ENCODE results near the gene CADM4. TPM values are rescaled to one million over a fixed set of nuclear protein-coding genes. Genes with fewer than 3 reads are reported as not detected.

CADM4 gene
- total and polyA plus RNA-seq, 2 of the 8 experiments (the other 6 are each of a cell fraction or from before 2014, with no cell fraction given): 13.5 to 25.0 TPM

DNA sequence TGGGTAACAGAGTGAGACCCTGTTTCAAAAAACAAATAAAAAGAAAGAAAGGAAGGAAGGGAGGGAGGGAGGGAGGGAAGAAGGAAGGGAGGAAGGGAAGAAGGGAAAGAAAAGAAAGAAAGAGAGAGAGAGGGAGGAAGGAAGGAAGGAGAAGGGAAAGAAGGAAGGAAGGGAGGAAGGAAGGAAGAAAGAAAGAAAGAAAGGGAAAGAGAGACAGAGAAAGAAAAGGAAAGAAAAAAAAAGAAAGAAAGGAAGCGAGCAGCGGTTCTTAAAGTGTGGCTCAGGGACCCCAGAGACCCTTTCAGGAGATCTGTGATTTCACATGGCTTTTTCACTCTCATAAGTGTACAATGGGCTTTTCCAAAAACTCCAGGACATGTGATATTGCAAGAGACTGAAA lies 9.9 kb upstream of the CADM4 start:
- H3K79me1 ChIP-seq (ENCODE audit: low read depth, low read length): no peaks in the 10 kb centered on the region
- no peak overlapping the region for H4K5ac ChIP-seq (ENCODE audit: insufficient read length, low read depth, low read length)
- FAIRE-seq (no peak), DNase-seq (ENCODE audit: low read depth in 1 of 2, low spot score in 2 of 2) (no peak)
- no peak overlapping the region for H2BK5ac ChIP-seq (ENCODE audit: low read depth, low read length)
- no peak overlapping the region for H3K9ac ChIP-seq (replicated peaks in 1 of 4; ENCODE audit: extremely low read depth in 1 of 4, low read depth in 3 of 4, low read length in 3 of 4)
- H3K27me3 ChIP-seq (replicated peaks in 1 of 4; ENCODE audit: control insufficient read depth in 3 of 4, extremely low read depth in 1 of 4, insufficient read depth in 3 of 4, low read length in 3 of 4): no peaks in the 10 kb centered on the region
- POLR2A ChIA-PET (ENCODE audit: partially characterized antibody): interaction anchor here (1.1 kb wide), 1 partner anchor 19 kb away, joined by 3 read pairs; no protein-coding TSS in a partner anchor
- H2BK120ac ChIP-seq (replicated peaks; ENCODE audit: low read depth, low read length): no peak overlapping the region
- no peaks in the 10 kb centered on the region; a peak in 1 of 4 replicates for H3K9me3 ChIP-seq (ENCODE audit: insufficient read depth in 2 of 2, low read depth in 1 of 2, low read length in 1 of 2)
- no peaks in the 10 kb centered on the region for H3K79me2 ChIP-seq (ENCODE audit: control insufficient read depth in 1 of 2, insufficient read depth in 2 of 2, low read length in 2 of 2)
- no peaks in the 10 kb centered on the region for H4K20me1 ChIP-seq (replicated peaks in 1 of 2; ENCODE audit: control insufficient read depth in 1 of 2, insufficient read depth in 2 of 2, low read length in 2 of 2)
- no peak overlapping the region for H3K4me2 ChIP-seq (ENCODE audit: insufficient read depth in 1 of 2, low read depth in 2 of 2, low read length in 2 of 2)
- H3K56ac ChIP-seq (replicated peaks; ENCODE audit: insufficient read length, low read depth, low read length): no peak overlapping the region
- no peak overlapping the region for H2BK12ac ChIP-seq (ENCODE audit: low read depth, low read length)
- no peak overlapping the region for H3K4ac ChIP-seq (replicated peaks; ENCODE audit: insufficient read length, low read depth, low read length)
- no peaks in the 10 kb centered on the region; a peak in 1 of 7 replicates for H3K4me1 ChIP-seq (replicated peaks in 1 of 4; ENCODE audit: control insufficient read depth in 3 of 4, insufficient read depth in 4 of 4, low read length in 3 of 4)
- no peak overlapping the region for H3K14ac ChIP-seq (ENCODE audit: insufficient read length)
- H3K23ac ChIP-seq (ENCODE audit: insufficient read length): no peak overlapping the region
- H2AK5ac ChIP-seq (ENCODE audit: low read depth, low read length): no peak overlapping the region
- no peak overlapping the region for H2AFZ ChIP-seq (ENCODE audit: low read length)
- WGBS, 2 experiments (ENCODE audit: extremely low coverage in 1 of 2, insufficient coverage in 1 of 2, insufficient read length in 1 of 2, insufficient replicate concordance in 2 of 2, low coverage in 1 of 2, low lambda C conversion rate in 2 of 2, missing lambda C conversion rate in 1 of 2): 80% methylated on average over 1 of the region's 2 CpGs; no CpG with 5 or more reads in 1 of the 2 experiments
- H4K91ac ChIP-seq (replicated peaks; ENCODE audit: insufficient read length, low read length): no peak overlapping the region
- no peaks in the 10 kb centered on the region for H3K23me2 ChIP-seq (ENCODE audit: low read depth, low read length)
- H3K18ac ChIP-seq (ENCODE audit: extremely low read depth, low read length): no peak overlapping the region
- H3K36me3 ChIP-seq (ENCODE audit: control insufficient read depth in 2 of 4, insufficient read depth in 4 of 4, low read length in 3 of 4): peaks cover 4 to 14% (median 6%) of the 10 kb centered on the region in 4 experiments; a peak in 5 of 8 replicates
- H3K27ac ChIP-seq (ENCODE audit: low read depth, low read length): no peak overlapping the region
- H2BK20ac ChIP-seq (ENCODE audit: low read length): no peak overlapping the region
- CTCF ChIA-PET (ENCODE audit: partially characterized antibody): interaction anchor here (0.7 to 1.1 kb wide), 3 partner anchors 12 to 144 kb away, joined by 3 read pairs; no protein-coding TSS in a partner anchor
- H4K8ac ChIP-seq (ENCODE audit: extremely low read depth, insufficient read depth, low read length): no peak overlapping the region
- no peak overlapping the region for H3K4me3 ChIP-seq (ENCODE audit: extremely low read depth in 1 of 4, insufficient read depth in 2 of 4, low read depth in 3 of 4, low read length in 4 of 4)
- H2BK15ac ChIP-seq (ENCODE audit: low read length): no peak overlapping the region
- TF ChIP-seq USF2 (IDR thresholded peaks at IDR 0.05; ENCODE audit: low read length): no peak
- no peak for TF ChIP-seq GTF2F1 (IDR thresholded peaks at IDR 0.05; ENCODE audit: borderline replicate concordance, low read depth, low read length)
- no peak for TF ChIP-seq KDM1A (IDR thresholded peaks at IDR 0.05; ENCODE audit: borderline replicate concordance, low read length)
- no peak for TF ChIP-seq KDM4A (IDR thresholded peaks at IDR 0.05; ENCODE audit: low read depth, low read length, severe bottlenecking)
- TF ChIP-seq, protein P1, sequence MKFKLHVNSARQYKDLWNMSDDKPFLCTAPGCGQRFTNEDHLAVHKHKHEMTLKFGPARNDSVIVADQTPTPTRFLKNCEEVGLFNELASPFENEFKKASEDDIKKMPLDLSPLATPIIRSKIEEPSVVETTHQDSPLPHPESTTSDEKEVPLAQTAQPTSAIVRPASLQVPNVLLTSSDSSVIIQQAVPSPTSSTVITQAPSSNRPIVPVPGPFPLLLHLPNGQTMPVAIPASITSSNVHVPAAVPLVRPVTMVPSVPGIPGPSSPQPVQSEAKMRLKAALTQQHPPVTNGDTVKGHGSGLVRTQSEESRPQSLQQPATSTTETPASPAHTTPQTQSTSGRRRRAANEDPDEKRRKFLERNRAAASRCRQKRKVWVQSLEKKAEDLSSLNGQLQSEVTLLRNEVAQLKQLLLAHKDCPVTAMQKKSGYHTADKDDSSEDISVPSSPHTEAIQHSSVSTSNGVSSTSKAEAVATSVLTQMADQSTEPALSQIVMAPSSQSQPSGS (IDR thresholded peaks at IDR 0.05; ENCODE audit: low read length): no peak
- no peak for TF ChIP-seq CTBP2 (IDR thresholded peaks at IDR 0.05; ENCODE audit: borderline replicate concordance, insufficient read depth, insufficient read length, low read length)
- no peak for TF ChIP-seq HDAC2 (IDR thresholded peaks at IDR 0.05; ENCODE audit: borderline replicate concordance in 1 of 2, low read depth in 2 of 2, low read length in 2 of 2)
- no peak for TF ChIP-seq TAF1 (IDR thresholded peaks at IDR 0.05; ENCODE audit: low read depth, low read length)
- no peak for TF ChIP-seq CBX5 (IDR thresholded peaks at IDR 0.05; ENCODE audit: low read depth, low read length)
- no peak for TF ChIP-seq FOSL1 (IDR thresholded peaks at IDR 0.05; ENCODE audit: insufficient read depth, low read depth, low read length)
